HL-60 (cell line): ENCODE measurements around the gene GPC1.

Experiments used
- DNase-seq, 2 experiments: peaks; one replicate each; pipeline ENCODE4 v3.0.0-alpha.2; 2010 to 2020; ENCODE audit warnings: low read depth in 1 of 2, low spot score in 1 of 2
- H3K27ac ChIP-seq: fragments of 250-450 bp; sonication (Bioruptor Pico); replicated peaks from 2 replicates; pipeline ENCODE4 v1.5.1; 2020; ENCODE audit warnings: mild to moderate bottlenecking, moderate library complexity
- H3K27me3 ChIP-seq: fragments of 250-450 bp; sonication (Bioruptor Pico); 2 replicates; pipeline ENCODE4 v1.5.1; 2021; ENCODE audit warnings: mild to moderate bottlenecking, moderate library complexity; ENCODE audit not compliant: insufficient read depth, poor library complexity, severe bottlenecking
- H3K4me3 ChIP-seq: replicated peaks from 2 replicates; pipeline ENCODE4 v1.5.1; 2011; ENCODE audit warnings: mild to moderate bottlenecking, control low read depth, low read length; ENCODE audit not compliant: insufficient read depth
- CTCF ChIP-seq: IDR thresholded peaks from one replicate; pipeline ENCODE4 v1.5.1; 2011; ENCODE audit warnings: low read length, control low read depth, inconsistent platforms; ENCODE audit not compliant: insufficient read depth
- GABPA ChIP-seq: IDR thresholded peaks from 2 replicates; pipeline ENCODE4 v1.6.1; 2012; ENCODE audit warnings: low read depth
- POLR2AphosphoS5 ChIP-seq: IDR thresholded peaks from 2 replicates; pipeline ENCODE4 v1.6.1; 2012; ENCODE audit warnings: low read depth
- REST ChIP-seq: IDR thresholded peaks from 2 replicates; pipeline ENCODE4 v1.6.1; 2012; ENCODE audit warnings: low read depth; ENCODE audit not compliant: insufficient replicate concordance
- SPI1 ChIP-seq: IDR thresholded peaks from 2 replicates; pipeline ENCODE4 v1.6.1; 2012; ENCODE audit warnings: low read depth, mild to moderate bottlenecking, borderline replicate concordance

Gene GPC1

GRCh38 chr2:240403396-240404104 is 31.9 kb upstream of the GPC1 start:
- H3K27ac ChIP-seq = no peak overlapping the region
- H3K4me3 ChIP-seq = no peak overlapping the region
- H3K27me3 ChIP-seq = peaks cover 2% of the 10 kb centered on the region
- no peak for DNase-seq
- TF ChIP-seq POLR2AphosphoS5 (no peak), REST (no peak), CTCF (no peak), SPI1 (no peak)

- Histone ChIP-seq H3K27me3 (peaks cover 2% of the 10 kb centered on the region), H3K27ac (no peak overlapping the region), H3K4me3 (no peak overlapping the region)
- no peak for DNase-seq
- TF ChIP-seq CTCF (no peak), GABPA (no peak)
Observed at GRCh38 chr2:240404174-240404852, 31.1 kb upstream of the GPC1 start.

- H3K27me3 ChIP-seq = peaks cover 2% of the 10 kb centered on the region
Observed at GRCh38 chr2:240405133-240405532, 30.3 kb upstream of the GPC1 start.

More at GRCh38 chr2:240405133-240405532, 30.3 kb upstream of the GPC1 start:
- Histone ChIP-seq H3K27ac (no peak overlapping the region), H3K4me3 (no peak overlapping the region)
- TF ChIP-seq POLR2AphosphoS5 = no peak
- TF ChIP-seq SPI1 = no peak
- TF ChIP-seq CTCF = no peak
- TF ChIP-seq REST = no peak
- TF ChIP-seq GABPA = no peak
- no peak for DNase-seq
